GM12873 (cell line): ENCODE measurements around the gene ZNF595.
"Not testable (repeated sequence)": the region's sequence is repeated elsewhere in the genome, so short reads cannot be mapped to it uniquely, and the experiment has no call there.

Experiments
- CTCF ChIP-seq: IDR thresholded peaks from 2 replicates; pipeline ENCODE4 v1.5.1; 2012; ENCODE audit warnings: low read depth, mild to moderate bottlenecking, moderate library complexity, low read length, control low read depth; ENCODE audit not compliant: insufficient read depth; ENCODE audit errors: missing control alignments

ZNF595 gene

GRCh38 chr4:52804-53479, at the start of gene ZNF595:
Gene ZNF595, plus strand, starts transcription at chr4:53321. Its CDS starts 168 bp downstream, at chr4:53489.
- TF ChIP-seq CTCF = not testable (repeated sequence)

GRCh38 chr4:11816-12417, 41.2 kb upstream of the ZNF595 start:
- TF ChIP-seq CTCF = peak; percentile 33

GRCh38 chr4:71830-72229, 18.7 kb downstream of the ZNF595 start:
- TF ChIP-seq CTCF = no peak

GRCh38 chr4:85951-86350, 32.8 kb downstream of the ZNF595 start:
- no peak for TF ChIP-seq CTCF

DNA sequence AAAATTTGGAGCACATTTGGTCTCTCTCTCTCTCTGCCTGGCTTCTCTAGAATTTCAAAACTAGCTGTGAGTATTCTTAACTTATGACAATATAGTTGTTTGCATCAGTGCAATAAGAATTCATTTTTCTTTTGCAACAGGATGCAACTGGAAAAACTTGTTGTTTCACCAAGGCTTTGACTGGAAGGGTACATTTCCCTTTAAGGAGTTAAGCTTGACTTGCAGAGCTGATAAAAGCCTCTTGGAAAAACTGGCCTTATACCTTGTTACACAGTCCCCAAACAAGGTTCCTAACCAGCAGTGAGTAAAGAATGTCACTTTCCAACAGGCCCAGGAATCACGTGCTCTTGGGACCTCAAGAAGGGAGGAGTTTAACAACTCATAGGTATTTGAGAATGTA, 45.3 kb downstream of the ZNF595 start:
- TF ChIP-seq CTCF = no peak

- TF ChIP-seq CTCF = no peak
Observed at GRCh38 chr4:99863-100262, 46.7 kb downstream of the ZNF595 start.

DNA sequence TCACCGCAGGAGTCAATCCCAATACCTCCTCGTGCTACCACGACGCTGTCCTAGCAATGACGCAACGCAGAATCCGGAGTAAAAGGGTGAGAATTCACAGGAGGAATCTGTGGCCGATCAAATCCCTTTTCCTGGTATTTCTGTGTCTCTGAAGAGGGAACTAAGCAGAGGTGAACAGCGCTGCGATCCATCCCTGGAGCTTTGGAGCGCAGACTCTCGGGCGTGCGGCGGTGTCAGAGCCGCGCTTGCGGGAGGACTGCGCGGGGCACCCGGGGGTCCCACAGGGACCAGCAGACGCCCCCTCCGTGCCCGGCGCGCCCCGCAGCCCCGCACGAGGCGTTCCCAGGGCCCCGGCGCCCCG, 53.9 kb downstream of the ZNF595 start:
- no peak for TF ChIP-seq CTCF
